ENCODE data around the gene VRK3.
"Not testable (repeated sequence)": the region's sequence is repeated elsewhere in the genome, so short reads cannot be mapped to it uniquely, and the experiment has no call there.

The VRK3 gene

DNA sequence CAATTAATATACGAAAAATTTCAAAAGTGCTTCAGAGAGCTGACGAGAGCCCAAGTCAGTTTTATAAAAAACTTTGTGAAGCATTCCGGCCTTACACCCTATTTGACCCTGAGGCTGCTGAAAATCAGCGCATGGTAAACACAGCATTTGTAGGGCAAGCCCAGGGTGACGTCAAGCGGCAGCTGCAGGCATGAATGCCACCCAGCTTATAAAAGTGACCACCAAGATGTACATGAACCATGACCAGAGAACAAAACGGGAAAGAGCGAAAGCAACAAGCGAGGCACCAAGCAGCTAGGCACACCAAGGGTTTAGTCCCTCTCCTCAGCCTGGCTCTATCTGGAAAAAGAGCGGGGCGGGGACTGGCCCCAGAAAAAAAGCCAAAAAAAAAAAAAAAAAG is 70.2 kb downstream of the VRK3 start:
- DNase-seq (ENCODE audit: low read depth), result no peak

DNA sequence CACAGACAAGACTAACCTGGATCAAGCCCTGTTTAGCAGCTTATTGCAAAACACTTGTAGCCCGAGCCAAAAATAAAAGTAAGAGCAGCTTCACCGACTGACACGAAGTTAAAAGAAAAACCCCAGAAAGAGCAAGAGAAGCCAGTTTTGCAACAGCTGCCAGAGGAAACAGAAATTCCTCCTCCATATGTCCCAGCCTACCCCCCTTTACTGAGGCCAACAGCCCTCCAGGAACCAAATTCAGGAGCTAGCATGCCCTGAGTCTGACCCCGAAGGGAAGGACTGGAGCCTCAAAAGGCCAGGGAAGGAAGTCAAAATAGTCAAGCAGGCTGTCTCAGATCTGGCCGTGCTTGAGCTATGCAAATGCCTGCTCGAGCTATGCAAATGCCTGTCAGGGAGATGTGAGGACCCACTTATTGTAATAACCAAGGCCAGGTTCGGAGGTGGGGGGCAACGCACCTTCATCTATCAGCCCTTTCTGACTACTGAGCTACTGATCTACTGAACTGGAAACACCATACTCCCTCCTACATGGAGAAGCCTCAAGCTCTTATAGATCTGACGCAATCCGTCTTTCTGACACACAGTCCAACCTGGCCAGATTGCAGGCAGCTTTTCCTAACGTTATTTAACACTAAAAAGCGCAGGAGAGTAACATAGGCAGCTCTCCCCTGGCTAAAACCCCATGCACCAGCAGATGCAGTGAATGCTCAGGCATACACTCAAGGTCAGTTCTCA is 70.9 kb downstream of the VRK3 start:
- DNase-seq (ENCODE audit: low read depth), result no peak

DNA sequence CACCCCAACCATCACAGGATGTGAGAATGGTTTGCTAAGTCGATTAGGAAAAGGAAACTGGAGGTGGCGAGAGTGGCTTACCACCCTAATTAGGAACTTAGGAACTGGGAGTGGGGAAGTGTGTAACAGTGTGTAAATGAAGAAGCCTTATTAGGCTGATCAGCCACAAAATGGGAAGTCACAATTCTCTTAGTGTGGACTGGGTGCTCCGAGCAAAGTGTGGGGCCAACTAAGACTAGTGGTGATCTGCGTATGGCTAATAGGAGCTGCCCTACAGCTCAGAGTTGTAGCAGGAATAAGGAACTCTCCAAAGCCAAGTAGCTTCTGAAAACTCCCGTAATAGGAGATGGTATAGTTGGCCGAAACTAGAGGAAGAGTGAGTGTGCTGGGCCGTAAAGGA is 71.8 kb downstream of the VRK3 start:
- DNase-seq (ENCODE audit: low read depth), result no peak

DNA sequence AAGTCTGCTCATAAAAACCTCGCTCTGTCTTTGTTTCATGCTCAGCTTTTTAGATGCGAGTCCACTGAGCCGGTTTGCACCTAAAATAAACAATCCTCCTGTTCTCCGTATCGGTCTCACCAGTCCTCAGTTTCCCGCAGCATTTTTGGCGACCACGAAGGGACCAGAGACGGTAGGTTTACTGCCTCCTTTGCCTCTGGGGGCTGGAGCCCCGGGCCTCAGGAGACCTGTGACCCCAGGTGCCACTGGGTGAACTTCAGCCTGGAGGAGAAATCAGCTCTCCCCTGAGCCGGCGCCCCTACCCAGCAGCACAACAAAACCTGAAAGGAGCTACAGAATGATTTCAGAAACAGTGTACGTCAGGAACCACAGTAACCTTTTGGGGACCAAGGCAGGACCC is 72.3 kb downstream of the VRK3 start:
- DNase-seq (ENCODE audit: low read depth), result no peak

DNA sequence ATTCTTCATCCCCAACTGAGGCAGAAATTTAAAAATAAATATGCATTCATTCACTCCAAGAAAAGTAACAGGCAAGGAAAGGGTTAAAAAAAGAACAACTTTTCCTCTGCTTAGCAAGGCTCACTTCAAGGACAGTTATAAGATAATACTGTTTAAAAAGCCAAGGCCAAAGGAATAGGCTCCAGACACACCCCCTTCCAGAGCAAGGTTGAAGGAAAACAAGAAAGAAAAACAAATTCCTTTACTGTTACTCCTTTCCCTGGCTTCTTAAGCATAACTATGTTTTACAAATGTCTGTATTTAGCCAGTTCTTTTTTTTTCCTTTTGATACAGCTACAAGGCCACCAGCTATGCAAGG is 72.7 kb downstream of the VRK3 start:
- DNase-seq (ENCODE audit: low read depth), result no peak

DNA sequence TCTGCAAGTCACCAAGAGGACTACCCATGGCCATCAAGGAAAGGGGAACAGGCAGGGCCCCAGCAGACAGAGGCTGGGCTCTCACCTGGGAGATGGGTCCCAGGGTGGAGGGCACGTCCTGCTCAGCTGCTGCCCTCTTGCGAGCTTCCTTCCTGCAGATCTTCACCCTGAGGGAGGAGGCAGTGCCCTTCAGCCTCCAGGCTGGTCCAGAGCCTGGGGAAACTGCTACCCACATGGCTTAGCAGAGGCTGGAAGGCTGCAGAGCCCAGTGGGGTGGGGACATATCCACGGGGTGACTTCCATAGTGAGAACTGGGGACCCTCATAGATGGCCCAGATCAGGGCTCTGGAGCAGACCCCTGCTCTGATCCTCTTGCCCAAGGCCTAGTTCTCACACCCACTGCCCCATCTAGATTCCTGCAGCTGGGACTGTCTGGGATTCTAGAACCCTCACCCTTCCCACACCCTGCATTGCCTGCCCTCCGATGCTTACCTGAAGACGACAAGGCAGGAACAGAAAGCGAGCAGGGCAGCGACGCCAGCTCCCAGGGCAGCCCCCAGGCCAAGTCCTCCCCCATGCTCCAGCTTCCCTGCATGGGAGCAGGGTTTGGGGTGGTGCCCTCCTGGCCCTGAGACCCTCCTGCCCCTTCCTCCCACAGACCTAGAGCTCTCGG is 73.2 kb downstream of the VRK3 start:
- DNase-seq (ENCODE audit: low read depth), result no peak

DNA sequence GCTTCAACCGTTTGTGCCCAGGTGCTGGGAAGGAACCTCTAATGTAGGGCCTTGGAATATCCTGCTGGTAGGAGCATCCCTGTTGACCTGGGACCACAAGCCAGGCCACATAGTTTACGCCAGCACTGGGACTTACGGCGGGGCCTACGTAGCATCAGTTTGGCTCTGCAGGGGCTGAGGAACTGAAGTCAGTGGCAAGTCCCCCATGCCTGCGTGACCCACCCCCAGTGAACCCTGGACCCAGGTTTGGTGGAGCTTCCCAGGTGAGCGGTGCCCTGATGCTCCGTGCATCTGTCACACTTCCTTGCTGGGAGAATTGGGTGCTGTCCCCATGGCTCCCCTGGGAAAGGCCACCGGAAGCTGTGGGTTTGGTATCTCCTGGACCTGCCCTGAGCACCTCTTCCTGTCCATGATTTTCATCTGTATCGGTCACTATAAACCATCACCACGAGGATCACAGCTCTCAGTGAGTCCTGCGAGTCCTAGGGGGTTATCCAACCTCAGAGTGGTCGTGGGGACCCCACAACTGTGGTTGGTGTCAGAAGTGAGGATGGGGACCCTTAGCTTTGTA is 74.1 kb downstream of the VRK3 start:
- no peak for DNase-seq (ENCODE audit: low read depth)

DNA sequence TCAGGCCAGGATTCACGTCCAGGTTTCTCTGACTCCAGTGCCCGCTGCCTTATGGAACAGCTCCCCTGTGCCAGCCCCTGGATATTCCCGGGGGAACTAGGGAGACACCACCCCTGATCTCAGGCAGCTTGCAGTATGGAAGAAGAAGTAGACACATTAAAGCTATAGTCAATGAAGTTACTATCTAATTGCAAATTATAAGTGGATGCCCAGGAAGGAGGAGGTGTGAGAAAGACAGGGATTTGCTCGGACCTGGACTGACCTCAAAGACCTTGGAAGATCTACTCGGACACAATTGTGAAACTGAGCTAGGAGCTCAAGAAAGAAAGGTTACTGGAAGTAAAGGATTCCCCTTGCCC is 74.6 kb downstream of the VRK3 start:
- no peak for DNase-seq (ENCODE audit: low read depth)

DNA sequence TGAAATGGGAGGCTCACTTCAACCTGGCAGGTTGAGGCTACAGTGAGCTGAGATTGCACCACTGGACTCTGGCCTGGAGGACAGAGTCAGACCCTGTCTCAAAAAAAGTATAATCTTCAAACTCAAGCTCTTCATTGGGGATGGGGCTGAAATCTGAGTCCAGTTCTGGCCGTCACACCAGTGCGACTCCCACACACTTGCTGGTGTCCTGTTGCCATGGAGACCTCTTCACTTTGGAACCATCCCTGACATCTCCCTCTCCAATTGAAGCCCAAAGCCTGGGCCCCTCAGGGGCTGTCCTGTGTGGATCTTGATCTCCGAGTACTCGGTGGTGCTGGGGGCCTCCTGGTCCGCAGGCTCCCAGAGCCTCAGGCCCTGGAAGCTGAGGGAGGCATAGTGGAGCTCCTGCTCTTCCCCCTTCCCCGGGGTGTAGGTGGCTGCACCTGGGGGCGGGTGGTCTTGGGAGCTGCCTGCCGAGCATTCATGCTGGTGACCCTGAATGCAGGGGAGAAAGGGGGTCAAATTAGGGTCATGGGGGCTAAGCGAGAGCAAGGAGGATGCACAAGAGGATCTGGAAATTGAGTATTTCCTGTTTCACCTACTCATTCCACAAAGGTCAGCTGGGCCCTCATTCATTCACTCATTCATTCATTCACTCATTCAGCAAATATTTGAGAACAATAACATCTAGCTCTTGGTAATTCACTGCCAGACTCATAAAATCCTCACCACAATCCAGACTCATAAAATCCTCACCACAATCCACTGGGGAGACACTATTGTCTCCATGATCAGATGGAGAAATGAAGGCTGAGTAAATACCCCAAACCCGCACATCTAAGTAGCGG is 75.2 kb downstream of the VRK3 start:
- no peak for DNase-seq (ENCODE audit: low read depth)

DNA sequence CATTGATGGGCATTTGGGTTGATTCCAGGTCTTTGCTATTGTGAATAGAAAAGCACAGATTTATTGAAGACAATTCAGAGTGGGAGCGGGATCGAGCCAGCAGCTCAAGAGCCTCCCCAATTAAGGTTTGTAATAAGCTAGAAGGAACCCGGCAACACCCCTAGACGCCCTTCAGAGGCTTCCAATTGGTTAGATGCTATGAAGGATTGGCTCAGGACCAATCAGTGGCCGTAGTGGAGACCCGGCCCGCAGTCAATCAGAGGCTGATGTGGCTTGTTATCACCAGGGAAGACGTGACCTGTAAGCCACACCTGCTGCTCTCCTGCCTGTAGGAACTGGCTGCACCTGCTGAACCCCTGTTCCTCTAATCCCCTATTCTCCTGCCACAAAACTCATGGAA is 78.8 kb downstream of the VRK3 start:
- DNase-seq (ENCODE audit: low read depth), result no peak

DNA sequence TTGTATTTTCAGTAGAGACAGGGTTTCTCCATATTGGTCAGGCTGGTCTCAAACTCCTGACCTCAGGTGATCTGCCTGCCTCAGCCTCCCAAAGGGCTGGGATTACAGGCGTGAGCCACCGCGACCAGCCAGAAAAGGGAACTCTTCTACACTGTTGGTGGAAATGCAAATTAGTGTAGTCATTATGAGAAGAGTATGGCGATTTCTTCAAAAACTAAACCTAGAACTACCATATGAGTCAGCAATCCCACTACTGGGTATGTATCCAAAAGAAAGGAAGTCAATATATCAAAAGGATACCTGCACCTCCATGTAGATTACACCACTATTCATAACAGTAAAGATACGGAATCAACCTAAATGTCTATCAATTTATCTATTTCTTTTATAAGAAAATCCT is 80.6 kb downstream of the VRK3 start:
- DNase-seq (ENCODE audit: low read depth), result not testable (repeated sequence)

DNA sequence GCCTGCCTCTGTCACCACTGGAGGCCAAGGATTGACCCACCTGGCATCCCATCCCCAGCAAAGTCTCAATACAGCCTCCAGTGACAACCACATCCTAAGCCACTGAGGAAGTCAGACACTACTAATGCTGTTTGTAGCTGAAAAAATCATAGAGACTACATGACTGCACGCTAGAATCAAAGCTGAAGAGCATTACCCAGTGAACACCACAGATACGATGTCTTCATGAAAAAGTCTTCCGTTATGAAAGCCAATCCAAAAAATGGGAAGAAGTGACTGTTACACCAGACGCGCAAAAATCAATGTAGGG is 84.7 kb downstream of the VRK3 start:
- no peak for DNase-seq (ENCODE audit: low read depth)

DNA sequence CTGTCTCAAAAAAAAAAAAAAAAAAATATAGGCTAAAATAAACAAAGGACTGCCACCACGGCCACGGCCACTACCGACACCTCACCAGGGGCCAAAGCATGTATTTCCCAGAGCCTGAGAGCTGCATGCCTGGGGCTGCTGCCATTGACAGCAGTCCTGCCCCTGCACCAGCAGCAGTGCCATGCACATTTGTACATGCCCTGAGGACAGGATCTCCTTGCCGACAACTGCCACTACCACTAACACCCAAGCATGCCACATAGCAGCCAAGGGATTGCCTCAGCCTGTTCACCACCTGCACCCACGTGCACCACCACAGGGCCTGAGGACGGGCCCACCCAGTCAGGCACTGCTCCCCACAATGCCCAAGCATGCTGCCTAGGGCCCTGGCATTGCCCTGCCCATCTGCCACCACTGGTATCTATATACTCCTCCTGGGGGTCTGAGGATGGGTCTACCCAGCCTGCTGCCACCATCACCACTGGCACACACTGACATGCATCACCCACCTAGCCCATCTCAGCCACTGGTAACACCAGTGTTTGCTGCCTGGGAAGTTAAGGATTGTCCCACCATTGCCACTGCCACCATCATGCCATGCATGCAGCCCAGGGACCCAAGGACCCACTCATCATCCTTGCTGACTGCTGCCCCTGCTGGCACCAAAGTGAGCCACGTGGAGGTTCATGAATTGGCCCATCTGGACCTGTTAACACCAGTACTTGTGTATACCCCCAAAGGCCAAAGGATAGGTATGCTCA is 85.3 kb downstream of the VRK3 start:
- no peak for DNase-seq (ENCODE audit: low read depth)

DNA sequence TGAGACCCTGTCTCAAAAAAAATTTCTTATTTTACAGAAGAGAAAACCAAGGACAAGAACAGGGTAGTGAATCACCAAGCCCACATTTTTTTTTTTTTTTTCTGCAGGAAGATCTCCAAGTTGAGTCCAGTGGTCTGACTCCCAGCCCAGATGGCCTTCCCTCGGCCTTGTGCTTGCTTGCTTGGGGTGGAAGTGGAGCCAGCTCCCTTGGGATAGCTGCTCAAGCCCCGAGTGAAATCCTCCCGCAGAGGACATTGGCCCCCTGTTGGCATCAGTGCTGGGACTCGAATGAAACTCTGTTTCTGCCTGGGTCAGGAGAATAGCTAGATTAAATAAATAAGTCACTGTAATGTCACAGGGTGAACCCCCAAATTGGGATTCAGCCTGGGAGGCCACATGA is 86.5 kb downstream of the VRK3 start:
- DNase-seq (ENCODE audit: low read depth), result no peak

DNA sequence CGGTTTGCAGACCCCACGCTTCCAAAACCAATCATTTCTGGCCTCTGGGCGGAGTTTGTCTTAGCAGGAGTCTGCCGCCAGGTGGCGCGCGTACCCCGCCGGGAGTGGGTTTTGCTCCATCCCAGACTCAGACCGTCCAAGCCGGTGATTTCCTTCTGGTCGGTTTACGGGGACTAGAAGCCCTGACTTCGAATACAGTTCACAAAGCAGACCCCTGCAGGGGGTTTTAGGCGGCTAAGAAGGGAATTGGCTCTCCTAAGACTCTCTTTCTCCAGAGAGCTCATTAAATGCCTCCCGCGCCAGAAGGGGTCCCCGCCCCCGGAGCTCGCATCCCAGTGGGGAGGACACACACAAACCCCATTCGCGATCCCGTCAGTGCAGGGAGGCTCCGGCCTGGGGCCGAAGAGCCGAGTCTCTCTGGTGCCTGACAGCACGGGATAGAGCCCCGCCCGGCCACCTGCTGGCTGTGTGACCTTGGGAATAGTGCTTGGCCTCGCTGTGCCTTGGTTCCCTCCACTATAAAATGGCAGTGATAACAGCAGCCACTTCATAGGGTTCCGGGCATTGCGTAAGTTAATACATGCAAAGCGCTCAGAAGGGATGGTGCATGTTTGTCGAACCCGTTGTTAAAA is 87.3 kb downstream of the VRK3 start:
- DNase-seq (ENCODE audit: low read depth), result no peak

DNA sequence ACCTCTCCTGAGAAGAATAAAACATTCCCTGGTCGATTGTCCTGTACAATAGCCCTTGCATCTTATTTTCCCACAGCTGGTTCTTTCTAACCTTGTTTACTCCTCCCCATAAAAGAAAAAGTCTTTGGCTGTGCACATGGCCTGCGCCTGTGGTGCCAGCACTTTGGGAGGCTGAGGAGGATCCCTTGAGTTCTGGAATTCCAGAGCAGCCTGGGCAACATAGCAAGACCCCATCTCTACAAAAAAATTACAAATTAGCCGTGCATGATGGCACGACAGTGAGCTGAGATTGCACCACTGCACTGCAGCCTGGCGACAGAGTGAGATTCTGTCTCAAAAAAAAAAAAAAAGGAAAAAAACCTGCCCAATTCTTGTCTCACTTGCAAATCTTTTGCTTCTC is 88.6 kb downstream of the VRK3 start:
- no peak for DNase-seq (ENCODE audit: low read depth)

DNA sequence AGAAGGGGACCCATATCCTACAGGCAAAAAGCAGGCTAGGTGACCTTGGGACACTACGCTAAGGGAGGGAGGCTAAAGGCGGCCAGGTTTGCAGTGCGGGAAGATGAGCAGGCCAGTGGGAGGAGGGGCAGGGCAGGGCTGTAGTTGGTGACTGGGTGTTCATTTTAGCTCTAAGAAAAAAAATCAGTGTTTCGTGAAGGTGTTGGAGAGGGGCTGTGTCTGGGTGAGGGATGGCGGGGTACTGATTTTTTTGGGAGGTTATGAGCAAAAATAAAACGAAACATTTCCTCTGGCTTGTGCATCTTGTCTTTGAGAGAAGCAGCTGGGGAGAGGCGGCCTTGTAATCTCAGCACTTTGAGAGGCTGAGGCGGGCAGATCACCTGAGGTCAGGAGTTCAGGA is 91.5 kb downstream of the VRK3 start:
- DNase-seq (ENCODE audit: low read depth), result no peak

DNA sequence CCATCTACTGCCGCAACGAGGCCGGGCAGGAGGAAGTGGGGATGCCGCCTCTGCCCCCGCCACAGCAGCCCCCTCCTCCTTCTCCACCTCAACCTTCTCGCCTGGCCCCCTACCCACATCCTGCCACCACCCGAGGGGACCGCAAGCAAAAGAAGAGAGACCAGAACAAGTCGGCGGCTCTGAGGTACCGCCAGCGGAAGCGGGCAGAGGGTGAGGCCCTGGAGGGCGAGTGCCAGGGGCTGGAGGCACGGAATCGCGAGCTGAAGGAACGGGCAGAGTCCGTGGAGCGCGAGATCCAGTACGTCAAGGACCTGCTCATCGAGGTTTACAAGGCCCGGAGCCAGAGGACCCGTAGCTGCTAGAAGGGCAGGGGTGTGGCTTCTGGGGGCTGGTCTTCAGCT is 92.4 kb downstream of the VRK3 start:
- DNase-seq (ENCODE audit: low read depth), result no peak

DNA sequence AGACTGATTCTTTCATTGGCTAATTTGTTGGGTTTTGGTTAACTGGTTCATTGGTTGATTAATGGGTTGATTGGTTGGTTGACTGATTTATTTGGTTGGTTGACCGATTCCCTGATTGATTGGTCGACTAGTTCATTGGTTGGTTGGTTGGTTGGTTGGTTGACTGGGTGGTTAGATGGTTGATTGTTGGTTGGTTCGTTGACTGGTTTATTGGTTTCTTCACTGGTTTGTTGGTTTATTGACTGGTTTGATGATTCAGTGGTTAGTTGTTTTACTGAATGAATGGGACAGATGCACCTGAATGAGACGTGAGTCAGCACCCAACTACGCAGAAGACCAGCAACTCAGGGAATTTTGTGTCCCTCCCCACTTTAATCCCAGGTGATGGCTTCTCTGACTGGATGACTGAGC is 93.1 kb downstream of the VRK3 start:
- DNase-seq (ENCODE audit: low read depth), result no peak

DNA sequence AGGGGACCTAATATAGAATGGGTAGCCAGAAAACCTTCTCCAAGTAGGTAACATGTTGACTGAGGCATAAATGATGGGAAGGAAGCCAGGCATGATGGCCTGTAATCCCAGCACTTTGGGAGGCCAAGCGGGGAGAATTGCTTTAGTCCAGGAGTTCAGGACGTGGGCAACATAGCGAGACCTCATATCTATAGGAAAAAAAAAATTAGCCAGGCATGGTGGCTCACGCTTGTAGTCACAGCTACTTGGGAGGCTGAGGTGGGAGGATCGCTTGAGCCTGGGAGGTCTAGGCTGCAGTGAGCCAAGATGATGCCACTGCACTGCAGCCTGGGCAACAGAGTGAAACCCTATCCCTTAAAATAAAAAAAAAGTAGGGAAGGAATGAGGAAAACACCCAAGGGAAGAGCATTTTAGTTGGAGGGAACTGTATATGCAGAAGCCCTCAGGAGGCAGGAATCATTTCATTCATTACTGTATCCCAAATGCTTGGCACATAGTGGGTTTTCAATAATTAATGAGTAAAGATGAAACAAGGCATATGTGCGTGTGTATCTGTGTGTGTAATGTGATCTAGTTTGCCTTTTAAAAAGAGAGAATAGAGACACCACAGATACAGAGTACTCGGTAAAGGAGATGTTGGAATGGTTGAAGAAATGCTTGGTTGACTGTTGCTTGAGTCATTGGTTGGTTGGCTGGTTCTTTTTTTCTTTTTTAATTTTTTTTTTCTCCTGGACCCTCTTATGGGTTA is 93.7 kb downstream of the VRK3 start:
- no peak for DNase-seq (ENCODE audit: low read depth)

DNA sequence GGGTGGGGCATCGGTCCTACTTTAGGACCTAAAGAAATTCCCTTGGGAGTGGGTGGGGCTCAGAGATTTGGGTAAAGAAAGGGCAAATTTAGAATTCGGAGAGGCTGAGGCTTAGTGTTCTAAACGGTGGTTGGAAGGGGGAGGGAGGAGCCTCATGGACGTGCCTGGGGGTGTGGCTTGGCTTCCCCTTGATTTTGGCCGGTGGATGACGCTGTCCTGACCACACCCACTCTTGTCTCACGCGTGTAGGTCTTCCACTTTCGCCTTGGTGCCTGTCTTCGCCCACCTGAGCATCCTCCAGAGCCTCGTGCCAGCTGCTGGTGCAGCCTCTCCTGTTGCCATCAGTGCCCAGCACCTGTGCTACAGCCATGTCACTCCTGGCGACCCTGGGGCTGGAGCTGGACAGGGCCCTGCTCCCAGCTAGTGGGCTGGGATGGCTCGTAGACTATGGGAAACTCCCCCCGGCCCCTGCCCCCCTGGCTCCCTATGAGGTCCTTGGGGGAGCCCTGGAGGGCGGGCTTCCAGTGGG is 94.6 kb downstream of the VRK3 start:
- DNase-seq (ENCODE audit: low read depth), result no peak
